HepG2 (cell line): ENCODE results near the gene SERPIND1. TPM values are rescaled to one million over a fixed set of nuclear protein-coding genes. Genes with fewer than 3 reads are reported as not detected.

Source experiments
- ATAC-seq: fragments of 200-7000 bp; cut with Tn5 transposase; 3 replicates; pipeline ENCODE4 v1.9.1; 2020; ENCODE audit warnings: mild to moderate bottlenecking, moderate library complexity
- BruUV-seq: library from RNA; stranded (reverse); fragments of 400-500 nt; replicated peaks from 2 replicates; lab custom pipeline; 2021; lab: Mats Ljungman, UMichigan
- CTCF ChIA-PET: fragments of 300-600 bp; formaldehyde crosslinking; extraction: SDS; loops from one replicate; lab custom pipeline; 2021; ENCODE audit warnings: low total read pairs, inconsistent platforms, low intra/inter-chr PET ratio; lab: Yijun Ruan, JAX
- POLR2A ChIA-PET: fragments of 350-600 bp; sonication (Branson Sonifier 250); formaldehyde crosslinking; loops from one replicate; lab custom pipeline; 2020; ENCODE audit warnings: antibody characterized with exemption, inconsistent platforms; lab: Yijun Ruan, JAX
- DNase-seq: peaks from one replicate; pipeline ENCODE4 v3.0.0-alpha.2; 2015; ENCODE audit warnings: low spot score
- FAIRE-seq: peaks from 3 replicates; lab custom pipeline; 2011; peaks lifted over from hg19 to GRCh38; lab: Jason Lieb, UNC
- H2AFZ ChIP-seq: one replicate; pipeline ENCODE4 v1.6.1; 2011; ENCODE audit warnings: low read length, inconsistent platforms
- H3K27ac ChIP-seq: fragments of 300-600 bp; 3 replicates; pipeline ENCODE4 v1.8.0; 2011; ENCODE audit warnings: mixed run types, mild to moderate bottlenecking, mixed read lengths, low read length, inconsistent platforms; ENCODE audit not compliant: insufficient read depth; ENCODE audit errors: extremely low read length
- H3K27me3 ChIP-seq, 2 experiments: fragments of 200-600 bp in 1 of 2; 2 replicates in 1 of 2; 3 replicates in 1 of 2; pipeline versions ENCODE4 v1.6.0 to v1.8.0; 2011; ENCODE audit warnings: low read length in 2 of 2, mild to moderate bottlenecking in 2 of 2, moderate library complexity in 2 of 2, inconsistent platforms in 1 of 2; ENCODE audit not compliant: insufficient read depth in 2 of 2, control insufficient read depth in 1 of 2
- H3K36me3 ChIP-seq, 2 experiments: fragments of 200-600 bp in 1 of 2; replicated peaks in 1 of 2; 2 replicates in 1 of 2; 3 replicates in 1 of 2; pipeline versions ENCODE4 v1.5.1 to v1.8.0; 2011; ENCODE audit warnings: low read length in 2 of 2, inconsistent platforms in 1 of 2; ENCODE audit not compliant: insufficient read depth in 2 of 2, control insufficient read depth in 1 of 2
- H3K4me1 ChIP-seq: 2 replicates; pipeline ENCODE4 v1.5.1; 2012; ENCODE audit warnings: low read length, inconsistent platforms; ENCODE audit not compliant: insufficient read depth
- H3K4me2 ChIP-seq: 2 replicates; pipeline ENCODE4 v1.6.0; 2011; ENCODE audit warnings: low read depth, low read length, inconsistent platforms
- H3K4me3 ChIP-seq, 3 experiments: fragments of 200-600 bp in 1 of 3; sonication (generic), shearing (Covaris generic) in 1 of 3; replicated peaks in 1 of 3; 2 replicates each; pipeline ENCODE4 v1.5.1; 2011 to 2016; ENCODE audit warnings: low read length in 3 of 3, inconsistent platforms in 2 of 3, low read depth in 2 of 3, mild to moderate bottlenecking in 2 of 3, control low read depth in 1 of 3, mixed read lengths in 1 of 3; ENCODE audit not compliant: insufficient read depth in 1 of 3
- H3K79me2 ChIP-seq: one replicate; pipeline ENCODE4 v1.6.1; 2011; ENCODE audit warnings: low read length, inconsistent platforms; ENCODE audit not compliant: insufficient read depth
- H3K9ac ChIP-seq: 2 replicates; pipeline ENCODE4 v1.6.0; 2011; ENCODE audit warnings: mild to moderate bottlenecking, low read depth, low read length, inconsistent platforms; ENCODE audit not compliant: insufficient read depth
- H3K9me3 ChIP-seq: 2 replicates; pipeline ENCODE4 v1.5.1; 2012; ENCODE audit warnings: mild to moderate bottlenecking, low read length
- H4K20me1 ChIP-seq: 2 replicates; pipeline ENCODE4 v1.6.0; 2011; ENCODE audit warnings: inconsistent platforms, mild to moderate bottlenecking, low read length, moderate library complexity; ENCODE audit not compliant: insufficient read depth
- ATAD3A ChIP-seq: sonication (generic); formaldehyde crosslinking; IDR thresholded peaks from 2 replicates; pipeline ENCODE4 v1.4.0; 2020; ENCODE audit warnings: missing genetic modification reagents
- PCBP2 ChIP-seq: fragments of 200-400 bp; formaldehyde crosslinking; optimal IDR thresholded peaks from 2 replicates; pipeline ENCODE3; 2018; ENCODE audit warnings: low read length, low read depth; ENCODE audit not compliant: poor library complexity, severe bottlenecking
- PRPF4 ChIP-seq: fragments of 200-400 bp; formaldehyde crosslinking; IDR thresholded peaks from 2 replicates; pipeline ENCODE4 v1.6.1; 2016; ENCODE audit warnings: low read length, low read depth; ENCODE audit not compliant: poor library complexity, severe bottlenecking
- ZBTB38 ChIP-seq: sonication (generic); formaldehyde crosslinking; IDR thresholded peaks from 2 replicates; pipeline ENCODE4 v1.5.1; 2020; ENCODE audit warnings: mild to moderate bottlenecking, missing genetic modification reagents
- ZNF44 ChIP-seq: sonication (generic); formaldehyde crosslinking; IDR thresholded peaks from 2 replicates; pipeline ENCODE4 v1.5.1; 2020; ENCODE audit warnings: mild to moderate bottlenecking, missing genetic modification reagents
- ZNF484 ChIP-seq: sonication (generic); formaldehyde crosslinking; IDR thresholded peaks from 2 replicates; pipeline ENCODE4 v1.5.1; 2020; ENCODE audit warnings: mild to moderate bottlenecking, low read depth, missing genetic modification reagents, borderline replicate concordance
- ZNF670 ChIP-seq: sonication (generic); formaldehyde crosslinking; IDR thresholded peaks from 2 replicates; pipeline ENCODE4 v1.8.0; 2022; ENCODE audit warnings: mild to moderate bottlenecking, missing genetic modification reagents, borderline replicate concordance
- ZNF747 ChIP-seq: sonication (generic); formaldehyde crosslinking; IDR thresholded peaks from 2 replicates; pipeline ENCODE4 v1.8.1; 2023; ENCODE audit warnings: missing genetic modification reagents, mild to moderate bottlenecking, borderline replicate concordance
- WGBS: methylation state at CpG from one replicate; pipeline ENCODE4 v1.1.6; 2017; ENCODE audit warnings: low lambda C conversion rate; 5-methylcytosine and 5-hydroxymethylcytosine counted together
- in situ Hi-C: cut with HindIII; loops from 2 replicates; pipeline ENCODE4 v1.10.0; 2017; ENCODE audit warnings: low pct_unique_long_range_greater_than_20kb; ENCODE audit not compliant: extremely low pct_ligation_motif_present
- intact Hi-C: fragments of 100-400 bp; cut with micrococcal nuclease; formaldehyde crosslinking; loops from one replicate; pipeline ENCODE4 v1.10.0; 2022; ENCODE audit not compliant: unreplicated experiment
- polyA plus RNA-seq, 8 experiments: library from polyadenylated mRNA; depleted of rRNA in 3 of 8; stranded (reverse) in 7 of 8; unstranded in 1 of 8; fragments of >200 nt; fragmentation: Illumina TruSeq in 4 of 8; extraction: Trizol in 4 of 8; gene quantifications; 2 replicates each; pipeline versions ENCODE4 v1.2.1 to v1.2.3, GENCODE V29; 2011 to 2016; ENCODE audit warnings: low read depth in 4 of 8, missing spikeins in 1 of 8, mixed read lengths in 1 of 8; ENCODE audit not compliant: insufficient read depth in 1 of 8
- total RNA-seq, 5 experiments: library from RNA; depleted of rRNA; stranded (reverse); fragments of >200 nt; fragmentation: Illumina TruSeq; extraction: Trizol; gene quantifications; 2 replicates each; pipeline ENCODE4 v1.2.3, GENCODE V29; 2016; ENCODE audit warnings: low read depth in 1 of 5
- TF ChIP-seq, protein P1 (sequence below): sonication (generic); formaldehyde crosslinking; conservative IDR thresholded peaks from 2 replicates; pipeline ENCODE4 v1.8.0; 2022; ENCODE audit warnings: low read depth, missing genetic modification reagents

Gene SERPIND1
- total and polyA plus RNA-seq, 2 of the 13 experiments (the other 11 are each of a cell fraction or from before 2014, with no cell fraction given): 111 to 350 TPM

DNA sequence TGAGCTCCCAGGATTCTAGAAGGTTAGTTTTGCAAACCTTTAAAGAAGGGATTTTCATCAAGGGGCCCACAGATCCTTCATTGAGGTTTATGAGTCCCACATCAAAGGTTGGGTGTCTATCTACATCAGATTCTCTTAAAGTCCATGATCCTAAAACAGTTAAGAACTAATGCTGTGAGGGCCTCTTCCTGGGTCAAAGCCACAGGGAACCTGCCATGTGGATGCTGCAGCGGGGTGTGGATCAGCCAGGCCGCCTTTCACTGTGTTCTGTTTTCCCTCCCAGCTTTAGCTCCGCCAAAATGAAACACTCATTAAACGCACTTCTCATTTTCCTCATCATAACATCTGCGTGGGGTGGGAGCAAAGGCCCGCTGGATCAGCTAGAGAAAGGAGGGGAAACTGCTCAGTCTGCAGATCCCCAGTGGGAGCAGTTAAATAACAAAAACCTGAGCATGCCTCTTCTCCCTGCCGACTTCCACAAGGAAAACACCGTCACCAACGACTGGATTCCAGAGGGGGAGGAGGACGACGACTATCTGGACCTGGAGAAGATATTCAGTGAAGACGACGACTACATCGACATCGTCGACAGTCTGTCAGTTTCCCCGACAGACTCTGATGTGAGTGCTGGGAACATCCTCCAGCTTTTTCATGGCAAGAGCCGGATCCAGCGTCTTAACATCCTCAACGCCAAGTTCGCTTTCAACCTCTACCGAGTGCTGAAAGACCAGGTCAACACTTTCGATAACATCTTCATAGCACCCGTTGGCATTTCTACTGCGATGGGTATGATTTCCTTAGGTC, 5.3 kb downstream of the SERPIND1 start:
- intact Hi-C loops: loop anchor here (5.0 to 10.0 kb wide), 2 partner anchors 78 to 176 kb away; partner anchors contain the start of genes PI4KA and SNAP29
- TSS peak; percentile 12 for BruUV-seq
- Histone ChIP-seq H2AFZ (no peak overlapping the region), H3K4me1 (peaks cover 89% of the 10 kb centered on the region), H4K20me1 (peaks cover 19% of the 10 kb centered on the region), H3K36me3 (peaks cover 20 to 56% of the 10 kb centered on the region in 2 experiments), H3K27me3 (no peaks in the 10 kb centered on the region), H3K4me3 (no peak overlapping the region), H3K4me2 (peak overlapping the region; percentile 14; the same call in 1 of the 2 replicates), H3K79me2 (peaks cover 83% of the 10 kb centered on the region), H3K9me3 (no peaks in the 10 kb centered on the region), H3K9ac (no peak overlapping the region), H3K27ac (peak overlapping the region; percentile 90)
- FAIRE-seq (no peak), ATAC-seq (no peak), DNase-seq (no peak)
- POLR2A ChIA-PET: interaction anchor here (9.0 kb wide), 1 partner anchor 8 kb away, joined by 172 read pairs; no protein-coding TSS in a partner anchor
- WGBS: 94% methylated on average over 25 of the region's 25 CpGs
- CTCF ChIA-PET: no interaction called here
- in situ Hi-C loops: no loop called here
- TF ChIP-seq PCBP2 (no peak), ZNF747 (CRISPR knock-in tag) (0 out of 2 replicates have a peak, but pooled peaks have one; percentile 40), ZNF484 (CRISPR knock-in tag) (no peak), ZNF44 (CRISPR knock-in tag) (no peak), ZBTB38 (CRISPR knock-in tag) (peak; percentile 95), ATAD3A (no peak), PRPF4 (peak; percentile 84), ZNF670 (CRISPR knock-in tag) (0 out of 2 replicates have a peak, but pooled peaks have one; percentile 41)
- TF ChIP-seq, protein P1, sequence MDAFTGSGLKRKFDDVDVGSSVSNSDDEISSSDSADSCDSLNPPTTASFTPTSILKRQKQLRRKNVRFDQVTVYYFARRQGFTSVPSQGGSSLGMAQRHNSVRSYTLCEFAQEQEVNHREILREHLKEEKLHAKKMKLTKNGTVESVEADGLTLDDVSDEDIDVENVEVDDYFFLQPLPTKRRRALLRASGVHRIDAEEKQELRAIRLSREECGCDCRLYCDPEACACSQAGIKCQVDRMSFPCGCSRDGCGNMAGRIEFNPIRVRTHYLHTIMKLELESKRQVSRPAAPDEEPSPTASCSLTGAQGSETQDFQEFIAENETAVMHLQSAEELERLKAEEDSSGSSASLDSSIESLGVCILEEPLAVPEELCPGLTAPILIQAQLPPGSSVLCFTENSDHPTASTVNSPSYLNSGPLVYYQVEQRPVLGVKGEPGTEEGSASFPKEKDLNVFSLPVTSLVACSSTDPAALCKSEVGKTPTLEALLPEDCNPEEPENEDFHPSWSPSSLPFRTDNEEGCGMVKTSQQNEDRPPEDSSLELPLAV (CRISPR knock-in tag): no peak
